Activated B cell treated with CpG ODN at 0.5 μM for 24 hours (primary cell): ENCODE results near the gene CA10. TPM values are rescaled to one million over a fixed set of nuclear protein-coding genes. Genes with fewer than 3 reads are reported as not detected.

ENCODE experiments used
- ATAC-seq: fragments of 200-7000 bp; cut with Tn5 transposase; one replicate; pipeline ENCODE4 v1.10.0; 2021; ENCODE audit warnings: low read depth, mild to moderate bottlenecking, moderate library complexity
- CTCF ChIA-PET: fragments of 350-600 bp; sonication (Branson Sonifier 250); formaldehyde crosslinking; loops from one replicate; lab custom pipeline; 2021; ENCODE audit warnings: antibody characterized with exemption; lab: Charles Lee
- POLR2A ChIA-PET: fragments of 350-600 bp; sonication (Branson Sonifier 250); formaldehyde crosslinking; loops from one replicate; lab custom pipeline; 2021; ENCODE audit warnings: antibody characterized with exemption; lab: Charles Lee
- DNase-seq: peaks from one replicate; pipeline ENCODE4 v3.0.0; 2022
- H3K27ac Mint-ChIP-seq: one replicate; pipeline ENCODE4 v1.8.0; 2020; ENCODE audit warnings: mixed read lengths
- H3K27me3 Mint-ChIP-seq: one replicate; pipeline ENCODE4 v1.8.0; 2021; ENCODE audit warnings: mixed read lengths
- H3K36me3 Mint-ChIP-seq: one replicate; pipeline ENCODE4 v1.8.0; 2021; ENCODE audit warnings: low read depth, mixed read lengths
- H3K4me1 Mint-ChIP-seq: one replicate; pipeline ENCODE4 v1.8.0; 2021; ENCODE audit warnings: mixed read lengths
- H3K4me3 Mint-ChIP-seq: one replicate; pipeline ENCODE4 v1.8.0; 2020; ENCODE audit warnings: mild to moderate bottlenecking, mixed read lengths
- H3K9me3 Mint-ChIP-seq: one replicate; pipeline ENCODE4 v1.8.0; 2020; ENCODE audit warnings: mixed read lengths
- intact Hi-C: fragments of 100-400 bp; cut with micrococcal nuclease; formaldehyde crosslinking; loops from one replicate; pipeline ENCODE4 v1.15.1; 2024
- total RNA-seq: library from RNA; stranded (reverse); gene quantifications from 2 replicates; pipeline ENCODE4 v1.2.3, GENCODE V29; 2022
- TF ChIP-seq, protein P1 (sequence below): fragments of 200-600 bp; IDR thresholded peaks from one replicate; pipeline ENCODE4 v1.8.0; 2022; ENCODE audit warnings: antibody characterized with exemption, mild to moderate bottlenecking

Gene CA10
- total RNA-seq, 1 donor from 2014 or later: not detected

DNA sequence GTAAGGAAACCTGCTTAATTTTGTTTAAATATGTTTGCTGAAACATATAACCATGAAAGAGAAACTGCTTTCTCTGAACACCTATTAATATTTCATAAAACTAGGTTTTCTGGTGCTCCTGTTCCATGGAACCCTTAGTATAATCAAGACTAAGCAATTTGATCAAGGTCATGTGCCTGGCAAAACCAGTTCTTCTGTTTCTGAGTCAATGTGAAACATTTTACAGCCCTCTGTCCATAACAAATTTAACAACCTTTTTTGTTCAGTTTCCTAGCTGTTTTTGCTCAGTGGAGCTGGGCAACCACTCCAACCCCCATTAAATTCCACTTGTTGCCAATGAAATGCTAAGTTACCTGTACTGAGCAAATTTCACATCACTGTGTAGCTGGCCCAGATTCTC lies 344.0 kb downstream of the CA10 start:
- H3K27me3 Mint-ChIP-seq: no peaks in the 10 kb centered on the region

DNA sequence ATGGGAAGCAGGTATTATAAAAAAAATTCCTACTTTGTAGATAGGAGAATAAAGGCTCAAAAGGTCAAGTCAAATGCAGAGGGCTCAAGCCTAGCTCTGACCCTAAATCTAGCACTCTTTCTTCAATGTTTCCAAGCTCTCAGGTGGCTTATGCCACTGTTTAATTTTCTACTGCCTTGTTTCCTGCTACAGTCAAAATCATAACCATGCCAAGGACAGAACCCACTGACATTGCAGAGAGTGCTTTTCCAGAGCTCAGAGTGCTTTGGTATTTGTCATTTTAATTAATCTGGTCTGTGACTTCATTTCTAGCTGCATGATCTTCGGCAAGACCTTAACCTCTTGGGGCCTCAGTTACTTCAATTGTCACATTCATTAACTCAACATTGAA lies 344.7 kb downstream of the CA10 start:
- H3K4me1 Mint-ChIP-seq: no peaks in the 10 kb centered on the region
- CTCF ChIA-PET: no interaction called here
- TF ChIP-seq, protein P1, sequence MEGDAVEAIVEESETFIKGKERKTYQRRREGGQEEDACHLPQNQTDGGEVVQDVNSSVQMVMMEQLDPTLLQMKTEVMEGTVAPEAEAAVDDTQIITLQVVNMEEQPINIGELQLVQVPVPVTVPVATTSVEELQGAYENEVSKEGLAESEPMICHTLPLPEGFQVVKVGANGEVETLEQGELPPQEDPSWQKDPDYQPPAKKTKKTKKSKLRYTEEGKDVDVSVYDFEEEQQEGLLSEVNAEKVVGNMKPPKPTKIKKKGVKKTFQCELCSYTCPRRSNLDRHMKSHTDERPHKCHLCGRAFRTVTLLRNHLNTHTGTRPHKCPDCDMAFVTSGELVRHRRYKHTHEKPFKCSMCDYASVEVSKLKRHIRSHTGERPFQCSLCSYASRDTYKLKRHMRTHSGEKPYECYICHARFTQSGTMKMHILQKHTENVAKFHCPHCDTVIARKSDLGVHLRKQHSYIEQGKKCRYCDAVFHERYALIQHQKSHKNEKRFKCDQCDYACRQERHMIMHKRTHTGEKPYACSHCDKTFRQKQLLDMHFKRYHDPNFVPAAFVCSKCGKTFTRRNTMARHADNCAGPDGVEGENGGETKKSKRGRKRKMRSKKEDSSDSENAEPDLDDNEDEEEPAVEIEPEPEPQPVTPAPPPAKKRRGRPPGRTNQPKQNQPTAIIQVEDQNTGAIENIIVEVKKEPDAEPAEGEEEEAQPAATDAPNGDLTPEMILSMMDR: no peak
- H3K27me3 Mint-ChIP-seq: no peaks in the 10 kb centered on the region
- DNase-seq (no peak), ATAC-seq (no peak)
- H3K9me3 Mint-ChIP-seq: peaks cover 3% of the 10 kb centered on the region
- intact Hi-C loops: no loop called here
- no peak overlapping the region for H3K4me3 Mint-ChIP-seq
- H3K27ac Mint-ChIP-seq: no peak overlapping the region
- H3K36me3 Mint-ChIP-seq: no peaks in the 10 kb centered on the region
- POLR2A ChIA-PET: no interaction called here

More for the DNA sequence above, 344.0 kb downstream of the CA10 start:
- Mint-ChIP-seq H3K27ac (no peak overlapping the region), H3K4me1 (no peaks in the 10 kb centered on the region), H3K4me3 (no peak overlapping the region), H3K36me3 (no peaks in the 10 kb centered on the region), H3K9me3 (peaks cover 3% of the 10 kb centered on the region)
- ChIA-PET POLR2A (no interaction called here), CTCF (no interaction called here)
- DNase-seq (no peak), ATAC-seq (no peak)
- intact Hi-C loops: no loop called here
- TF ChIP-seq, protein P1: no peak

DNA sequence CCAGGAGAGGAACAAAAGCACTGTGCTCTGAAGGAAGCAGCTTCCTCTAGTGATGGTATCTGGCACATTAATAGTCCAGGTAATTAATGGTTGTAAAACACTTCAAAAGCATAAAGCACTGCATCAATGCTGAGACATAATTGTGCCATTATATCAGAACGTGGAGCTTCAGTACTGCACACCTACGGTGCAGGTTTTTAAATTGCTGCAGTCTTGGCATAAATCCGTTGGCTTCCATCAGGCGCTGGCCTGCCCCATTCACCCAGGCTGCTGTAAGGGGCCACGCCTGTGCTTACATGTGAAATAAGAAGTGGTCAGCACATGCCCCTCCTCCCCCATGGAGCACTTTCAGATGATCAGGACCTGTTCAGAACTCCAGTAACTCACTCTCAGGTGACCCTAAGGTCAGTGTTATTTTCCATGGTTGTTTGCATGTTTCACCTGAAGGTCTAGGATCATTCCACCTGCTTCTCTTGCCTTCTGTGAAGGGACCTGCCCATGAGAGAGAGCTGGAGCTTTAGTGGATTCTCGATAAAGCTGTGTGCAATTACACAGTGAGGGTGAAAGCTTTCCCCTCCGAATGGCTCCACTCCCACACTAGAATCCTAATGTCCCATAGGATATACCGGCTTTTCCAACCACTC lies 345.3 kb downstream of the CA10 start:
- Mint-ChIP-seq H3K4me3 (no peak overlapping the region), H3K36me3 (no peaks in the 10 kb centered on the region), H3K27me3 (no peaks in the 10 kb centered on the region), H3K4me1 (no peaks in the 10 kb centered on the region), H3K9me3 (peaks cover 3% of the 10 kb centered on the region), H3K27ac (no peak overlapping the region)
- ChIA-PET CTCF (no interaction called here), POLR2A (no interaction called here)
- intact Hi-C loops: no loop called here
- TF ChIP-seq, protein P1: no peak
- no peak for ATAC-seq
- no peak for DNase-seq

DNA sequence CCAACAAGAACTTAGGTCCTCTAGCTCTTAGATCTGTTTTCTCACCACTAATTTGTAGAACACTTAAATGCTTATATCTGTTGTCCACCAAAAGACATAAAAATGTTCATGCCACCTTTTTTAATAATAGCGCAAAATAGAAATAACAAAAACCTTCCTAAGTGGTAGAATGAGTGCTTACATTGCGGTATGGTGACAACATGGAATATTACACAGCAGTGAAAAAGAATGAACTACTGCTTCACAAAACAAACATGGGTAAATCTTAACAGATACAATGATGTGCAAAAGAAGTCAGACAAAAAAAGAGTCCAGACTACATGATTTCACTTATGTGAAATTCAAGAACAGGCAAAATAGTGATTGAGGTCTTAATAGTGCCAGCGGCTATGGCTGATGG lies 351.1 kb downstream of the CA10 start:
- ATAC-seq (no peak), DNase-seq (no peak)
- Mint-ChIP-seq H3K27me3 (peaks cover 2% of the 10 kb centered on the region), H3K27ac (no peak overlapping the region), H3K36me3 (no peaks in the 10 kb centered on the region), H3K4me1 (no peaks in the 10 kb centered on the region), H3K9me3 (peaks cover 9% of the 10 kb centered on the region), H3K4me3 (no peak overlapping the region)
- POLR2A ChIA-PET: no interaction called here
- intact Hi-C loops: no loop called here
- CTCF ChIA-PET: no interaction called here
- TF ChIP-seq, protein P1: no peak

DNA sequence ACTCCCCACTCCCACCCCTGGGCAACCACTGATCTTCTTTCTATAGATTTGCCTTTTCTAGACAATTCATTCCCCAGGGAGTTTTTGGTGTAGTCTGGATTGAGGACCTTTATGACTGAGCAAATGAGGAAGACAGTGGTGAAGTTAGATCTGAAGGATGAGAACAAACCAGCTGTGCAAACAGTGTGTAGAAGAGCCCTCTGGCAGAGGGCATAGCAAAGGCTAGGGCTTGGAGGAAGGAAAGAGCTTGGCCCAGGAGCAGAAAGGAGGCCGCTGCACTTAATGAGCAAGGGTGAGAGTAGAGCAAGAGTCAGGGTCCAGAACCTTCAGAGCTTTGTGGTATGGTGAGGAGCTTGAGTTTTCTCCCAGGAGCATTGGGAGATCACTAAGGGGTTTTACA lies 352.7 kb downstream of the CA10 start:
- DNase-seq (no peak), ATAC-seq (no peak)
- ChIA-PET CTCF (no interaction called here), POLR2A (no interaction called here)
- TF ChIP-seq, protein P1: no peak
- Mint-ChIP-seq H3K9me3 (peaks cover 7% of the 10 kb centered on the region), H3K4me1 (no peaks in the 10 kb centered on the region), H3K36me3 (no peaks in the 10 kb centered on the region), H3K4me3 (no peak overlapping the region), H3K27ac (no peak overlapping the region), H3K27me3 (peaks cover 2% of the 10 kb centered on the region)
- intact Hi-C loops: no loop called here
